HEK293 (cell line): Measurements from ENCODE around the gene B4GALT6.

ENCODE experiments used
- CTCF ChIA-PET: fragments of 350-600 bp; formaldehyde crosslinking; extraction: SDS; loops from one replicate; lab custom pipeline; 2021; ENCODE audit warnings: antibody characterized with exemption; lab: Yijun Ruan, JAX
- POLR2A ChIA-PET: fragments of 300-600 bp; formaldehyde crosslinking; extraction: SDS; loops from one replicate; lab custom pipeline; 2020; ENCODE audit warnings: antibody characterized with exemption, inconsistent platforms; lab: Yijun Ruan, JAX
- H3K27ac ChIP-seq: fragments of 200-500 bp; sonication (Bioruptor generic); 2 replicates; pipeline ENCODE4 v1.5.1; 2014; ENCODE audit warnings: low read depth, low read length, control low read depth, inconsistent platforms; ENCODE audit errors: extremely low read depth
- H3K36me3 ChIP-seq, 2 experiments: fragments of 200-500 bp in 1 of 2; sonication (Bioruptor generic) in 1 of 2; 1 replicate in 1 of 2; 2 replicates in 1 of 2; pipeline ENCODE4 v1.5.1; 2014 to 2017; ENCODE audit warnings: inconsistent platforms in 2 of 2, low read length in 2 of 2; ENCODE audit not compliant: control insufficient read depth in 2 of 2, insufficient read depth in 1 of 2
- H3K4me1 ChIP-seq: fragments of 200-500 bp; sonication (Bioruptor generic); 2 replicates; pipeline ENCODE4 v1.5.1; 2014; ENCODE audit warnings: mild to moderate bottlenecking, low read length, inconsistent platforms; ENCODE audit not compliant: control insufficient read depth, insufficient read depth
- H3K4me3 ChIP-seq: 2 replicates; pipeline ENCODE4 v1.5.1; 2011; ENCODE audit warnings: low read depth, mild to moderate bottlenecking, control low read depth, low read length, moderate library complexity
- H3K9me3 ChIP-seq: fragments of 200-500 bp; sonication (Bioruptor generic); 2 replicates; pipeline ENCODE4 v1.5.1; 2014; ENCODE audit warnings: low read depth, low read length, inconsistent platforms; ENCODE audit not compliant: control insufficient read depth, insufficient read depth
- KLF10 ChIP-seq: fragments of 450-650 bp; IDR thresholded peaks from 2 replicates; pipeline ENCODE4 v1.5.1; 2018; ENCODE audit warnings: missing biosample characterization, mild to moderate bottlenecking, missing genetic modification characterization
- TCF7L2 ChIP-seq: IDR thresholded peaks from 2 replicates; pipeline ENCODE4 v1.6.1; 2011; ENCODE audit warnings: low read depth, mild to moderate bottlenecking, inconsistent platforms, low read length, moderate library complexity, borderline replicate concordance
- ZFP37 ChIP-seq: fragments of 450-650 bp; formaldehyde crosslinking; IDR thresholded peaks from 2 replicates; pipeline ENCODE4 v1.5.1; 2016; ENCODE audit warnings: missing biosample characterization, missing genetic modification characterization
- ZNF274 ChIP-seq, 2 experiments: fragments of 200-500 bp in 1 of 2; fragments of 450-650 bp in 1 of 2; sonication (Bioruptor generic) in 1 of 2; formaldehyde crosslinking in 1 of 2; IDR thresholded peaks; 2 replicates each; pipeline versions ENCODE4 v1.5.1 to v1.6.1; 2014 to 2016; ENCODE audit warnings: borderline replicate concordance in 1 of 2, inconsistent platforms in 1 of 2, low read length in 1 of 2, missing biosample characterization in 1 of 2, missing genetic modification characterization in 1 of 2
- ZNF48 ChIP-seq: fragments of 450-650 bp; formaldehyde crosslinking; IDR thresholded peaks from 2 replicates; pipeline ENCODE4 v1.5.1; 2016; ENCODE audit warnings: missing biosample characterization, missing genetic modification characterization
- ZNF610 ChIP-seq: fragments of 450-650 bp; formaldehyde crosslinking; IDR thresholded peaks from 2 replicates; pipeline ENCODE4 v1.5.1; 2016; ENCODE audit warnings: missing biosample characterization, missing genetic modification characterization, borderline replicate concordance
- ZNF677 ChIP-seq: fragments of 450-650 bp; IDR thresholded peaks from 2 replicates; pipeline ENCODE4 v1.5.0; 2018; ENCODE audit warnings: missing biosample characterization, mild to moderate bottlenecking, missing genetic modification characterization, moderate library complexity
- ZNF837 ChIP-seq: fragments of 450-650 bp; formaldehyde crosslinking; IDR thresholded peaks from 2 replicates; pipeline ENCODE4 v1.5.1; 2016; ENCODE audit warnings: missing biosample characterization, missing genetic modification characterization
- ZXDB ChIP-seq: fragments of 450-650 bp; formaldehyde crosslinking; IDR thresholded peaks from 2 replicates; pipeline ENCODE4 v1.5.1; 2016; ENCODE audit warnings: missing biosample characterization, missing genetic modification characterization
- TF ChIP-seq, protein P1 (sequence below): fragments of 450-650 bp; formaldehyde crosslinking; IDR thresholded peaks from 2 replicates; pipeline ENCODE4 v1.5.1; 2016; ENCODE audit warnings: missing biosample characterization, missing genetic modification characterization
- TF ChIP-seq, protein P2 (sequence below): fragments of 450-650 bp; formaldehyde crosslinking; IDR thresholded peaks from 2 replicates; pipeline ENCODE4 v1.5.1; 2016; ENCODE audit warnings: missing biosample characterization, missing genetic modification characterization
- TF ChIP-seq, protein P3 (sequence below): fragments of 450-650 bp; formaldehyde crosslinking; IDR thresholded peaks from 2 replicates; pipeline ENCODE4 v1.5.1; 2016; ENCODE audit warnings: missing biosample characterization, missing genetic modification characterization
- TF ChIP-seq, protein P4 (sequence below): fragments of 450-650 bp; formaldehyde crosslinking; IDR thresholded peaks from 2 replicates; pipeline ENCODE4 v1.5.1; 2016; ENCODE audit warnings: missing biosample characterization, missing genetic modification characterization
- TF ChIP-seq, protein P5 (sequence below): fragments of 450-650 bp; IDR thresholded peaks from 2 replicates; pipeline ENCODE4 v1.5.1; 2018; ENCODE audit warnings: missing biosample characterization, mild to moderate bottlenecking, missing genetic modification characterization

B4GALT6 gene

DNA sequence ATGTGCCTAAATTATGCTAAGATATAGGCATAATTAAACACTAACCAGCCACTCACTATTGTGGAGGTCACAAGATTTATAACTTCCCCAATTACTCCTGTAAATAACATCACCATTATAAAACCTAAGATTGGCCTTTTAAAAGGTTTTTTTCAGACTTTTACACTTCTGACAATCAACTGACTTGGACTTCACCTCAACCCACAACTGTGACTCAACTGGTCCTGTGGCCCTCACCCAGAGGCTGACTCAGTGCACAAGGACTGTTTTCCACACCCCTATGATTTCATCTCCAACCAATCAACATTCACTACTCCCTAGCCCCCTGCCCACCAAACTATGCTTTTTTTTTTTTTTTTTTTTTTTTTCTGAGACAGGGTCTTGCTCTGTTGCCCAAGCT lies 81.1 kb downstream of the B4GALT6 start:
- POLR2A ChIA-PET: no interaction called here
- Histone ChIP-seq H3K36me3 (no peaks in the 10 kb centered on the region), H3K4me1 (no peaks in the 10 kb centered on the region), H3K9me3 (no peaks in the 10 kb centered on the region), H3K27ac (no peak overlapping the region), H3K4me3 (no peak overlapping the region)
- TF ChIP-seq ZXDB: no peak
- TF ChIP-seq, protein P1, sequence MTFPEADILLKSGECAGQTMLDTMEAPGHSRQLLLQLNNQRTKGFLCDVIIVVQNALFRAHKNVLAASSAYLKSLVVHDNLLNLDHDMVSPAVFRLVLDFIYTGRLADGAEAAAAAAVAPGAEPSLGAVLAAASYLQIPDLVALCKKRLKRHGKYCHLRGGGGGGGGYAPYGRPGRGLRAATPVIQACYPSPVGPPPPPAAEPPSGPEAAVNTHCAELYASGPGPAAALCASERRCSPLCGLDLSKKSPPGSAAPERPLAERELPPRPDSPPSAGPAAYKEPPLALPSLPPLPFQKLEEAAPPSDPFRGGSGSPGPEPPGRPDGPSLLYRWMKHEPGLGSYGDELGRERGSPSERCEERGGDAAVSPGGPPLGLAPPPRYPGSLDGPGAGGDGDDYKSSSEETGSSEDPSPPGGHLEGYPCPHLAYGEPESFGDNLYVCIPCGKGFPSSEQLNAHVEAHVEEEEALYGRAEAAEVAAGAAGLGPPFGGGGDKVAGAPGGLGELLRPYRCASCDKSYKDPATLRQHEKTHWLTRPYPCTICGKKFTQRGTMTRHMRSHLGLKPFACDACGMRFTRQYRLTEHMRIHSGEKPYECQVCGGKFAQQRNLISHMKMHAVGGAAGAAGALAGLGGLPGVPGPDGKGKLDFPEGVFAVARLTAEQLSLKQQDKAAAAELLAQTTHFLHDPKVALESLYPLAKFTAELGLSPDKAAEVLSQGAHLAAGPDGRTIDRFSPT: no peak
- no peak for TF ChIP-seq ZNF837 (tag by site-specific recombination)
- TF ChIP-seq KLF10 (tag by site-specific recombination): no peak
- TF ChIP-seq, protein P2, sequence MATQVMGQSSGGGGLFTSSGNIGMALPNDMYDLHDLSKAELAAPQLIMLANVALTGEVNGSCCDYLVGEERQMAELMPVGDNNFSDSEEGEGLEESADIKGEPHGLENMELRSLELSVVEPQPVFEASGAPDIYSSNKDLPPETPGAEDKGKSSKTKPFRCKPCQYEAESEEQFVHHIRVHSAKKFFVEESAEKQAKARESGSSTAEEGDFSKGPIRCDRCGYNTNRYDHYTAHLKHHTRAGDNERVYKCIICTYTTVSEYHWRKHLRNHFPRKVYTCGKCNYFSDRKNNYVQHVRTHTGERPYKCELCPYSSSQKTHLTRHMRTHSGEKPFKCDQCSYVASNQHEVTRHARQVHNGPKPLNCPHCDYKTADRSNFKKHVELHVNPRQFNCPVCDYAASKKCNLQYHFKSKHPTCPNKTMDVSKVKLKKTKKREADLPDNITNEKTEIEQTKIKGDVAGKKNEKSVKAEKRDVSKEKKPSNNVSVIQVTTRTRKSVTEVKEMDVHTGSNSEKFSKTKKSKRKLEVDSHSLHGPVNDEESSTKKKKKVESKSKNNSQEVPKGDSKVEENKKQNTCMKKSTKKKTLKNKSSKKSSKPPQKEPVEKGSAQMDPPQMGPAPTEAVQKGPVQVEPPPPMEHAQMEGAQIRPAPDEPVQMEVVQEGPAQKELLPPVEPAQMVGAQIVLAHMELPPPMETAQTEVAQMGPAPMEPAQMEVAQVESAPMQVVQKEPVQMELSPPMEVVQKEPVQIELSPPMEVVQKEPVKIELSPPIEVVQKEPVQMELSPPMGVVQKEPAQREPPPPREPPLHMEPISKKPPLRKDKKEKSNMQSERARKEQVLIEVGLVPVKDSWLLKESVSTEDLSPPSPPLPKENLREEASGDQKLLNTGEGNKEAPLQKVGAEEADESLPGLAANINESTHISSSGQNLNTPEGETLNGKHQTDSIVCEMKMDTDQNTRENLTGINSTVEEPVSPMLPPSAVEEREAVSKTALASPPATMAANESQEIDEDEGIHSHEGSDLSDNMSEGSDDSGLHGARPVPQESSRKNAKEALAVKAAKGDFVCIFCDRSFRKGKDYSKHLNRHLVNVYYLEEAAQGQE (tag by site-specific recombination): no peak
- no peak for TF ChIP-seq TCF7L2
- TF ChIP-seq ZNF274 (IDR thresholded peaks at IDR 0.05; ENCODE audit: low read length): no peak
- TF ChIP-seq ZNF274 (tag by site-specific recombination; IDR thresholded peaks at IDR 0.05; ENCODE audit: borderline replicate concordance): no peak
- CTCF ChIA-PET: interaction anchor here (0.8 kb wide), 1 partner anchor 17 kb away, joined by 3 read pairs; no protein-coding TSS in a partner anchor

DNA sequence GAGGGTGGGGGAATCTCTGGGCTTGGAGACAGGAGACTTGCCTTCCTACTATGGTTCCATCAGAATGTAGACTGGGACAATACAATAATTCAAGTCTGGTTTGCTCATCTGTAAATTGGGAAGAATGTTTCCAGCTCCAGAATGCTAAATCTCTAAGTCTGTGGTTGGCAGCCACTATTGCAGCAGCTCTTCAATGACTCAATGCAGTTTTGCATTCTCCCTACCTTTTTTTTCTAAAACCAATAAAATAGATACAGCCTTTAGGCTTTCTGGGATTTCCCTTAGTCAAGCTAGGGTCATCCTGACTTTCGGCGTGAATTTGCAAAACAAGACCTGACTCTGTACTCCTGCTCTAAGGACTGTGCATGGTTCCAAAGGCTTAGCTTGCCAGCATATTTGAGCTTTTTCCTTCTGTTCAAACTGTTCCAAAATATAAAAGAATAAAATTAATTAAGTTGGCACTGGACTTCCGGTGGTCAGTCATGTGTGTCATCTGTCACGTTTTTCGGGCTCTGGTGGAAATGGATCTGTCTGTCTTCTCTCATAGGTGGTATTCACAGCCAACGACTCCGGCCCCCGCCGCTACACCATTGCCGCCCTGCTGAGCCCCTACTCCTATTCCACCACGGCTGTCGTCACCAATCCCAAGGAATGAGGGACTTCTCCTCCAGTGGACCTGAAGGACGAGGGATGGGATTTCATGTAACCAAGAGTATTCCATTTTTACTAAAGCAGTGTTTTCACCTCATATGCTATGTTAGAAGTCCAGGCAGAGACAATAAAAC lies 86.2 kb downstream of the B4GALT6 start:
- Histone ChIP-seq H3K36me3 (no peaks in the 10 kb centered on the region), H3K27ac (no peak overlapping the region), H3K4me3 (no peak overlapping the region), H3K9me3 (no peaks in the 10 kb centered on the region), H3K4me1 (no peaks in the 10 kb centered on the region)
- ChIA-PET CTCF (interaction anchor here (0.6 to 1.4 kb wide), 2 partner anchors 12 to 137 kb away, joined by 3 to 4 read pairs; no protein-coding TSS in a partner anchor), POLR2A (no interaction called here)
- TF ChIP-seq ZNF677 (tag by site-specific recombination): no peak
- TF ChIP-seq, protein P3, sequence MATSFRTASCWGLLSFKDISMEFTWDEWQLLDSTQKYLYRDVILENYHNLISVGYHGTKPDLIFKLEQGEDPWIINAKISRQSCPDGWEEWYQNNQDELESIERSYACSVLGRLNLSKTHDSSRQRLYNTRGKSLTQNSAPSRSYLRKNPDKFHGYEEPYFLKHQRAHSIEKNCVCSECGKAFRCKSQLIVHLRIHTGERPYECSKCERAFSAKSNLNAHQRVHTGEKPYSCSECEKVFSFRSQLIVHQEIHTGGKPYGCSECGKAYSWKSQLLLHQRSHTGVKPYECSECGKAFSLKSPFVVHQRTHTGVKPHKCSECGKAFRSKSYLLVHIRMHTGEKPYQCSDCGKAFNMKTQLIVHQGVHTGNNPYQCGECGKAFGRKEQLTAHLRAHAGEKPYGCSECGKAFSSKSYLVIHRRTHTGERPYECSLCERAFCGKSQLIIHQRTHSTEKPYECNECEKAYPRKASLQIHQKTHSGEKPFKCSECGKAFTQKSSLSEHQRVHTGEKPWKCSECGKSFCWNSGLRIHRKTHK (tag by site-specific recombination): no peak
- TF ChIP-seq ZFP37 (tag by site-specific recombination): no peak
- TF ChIP-seq, protein P4, sequence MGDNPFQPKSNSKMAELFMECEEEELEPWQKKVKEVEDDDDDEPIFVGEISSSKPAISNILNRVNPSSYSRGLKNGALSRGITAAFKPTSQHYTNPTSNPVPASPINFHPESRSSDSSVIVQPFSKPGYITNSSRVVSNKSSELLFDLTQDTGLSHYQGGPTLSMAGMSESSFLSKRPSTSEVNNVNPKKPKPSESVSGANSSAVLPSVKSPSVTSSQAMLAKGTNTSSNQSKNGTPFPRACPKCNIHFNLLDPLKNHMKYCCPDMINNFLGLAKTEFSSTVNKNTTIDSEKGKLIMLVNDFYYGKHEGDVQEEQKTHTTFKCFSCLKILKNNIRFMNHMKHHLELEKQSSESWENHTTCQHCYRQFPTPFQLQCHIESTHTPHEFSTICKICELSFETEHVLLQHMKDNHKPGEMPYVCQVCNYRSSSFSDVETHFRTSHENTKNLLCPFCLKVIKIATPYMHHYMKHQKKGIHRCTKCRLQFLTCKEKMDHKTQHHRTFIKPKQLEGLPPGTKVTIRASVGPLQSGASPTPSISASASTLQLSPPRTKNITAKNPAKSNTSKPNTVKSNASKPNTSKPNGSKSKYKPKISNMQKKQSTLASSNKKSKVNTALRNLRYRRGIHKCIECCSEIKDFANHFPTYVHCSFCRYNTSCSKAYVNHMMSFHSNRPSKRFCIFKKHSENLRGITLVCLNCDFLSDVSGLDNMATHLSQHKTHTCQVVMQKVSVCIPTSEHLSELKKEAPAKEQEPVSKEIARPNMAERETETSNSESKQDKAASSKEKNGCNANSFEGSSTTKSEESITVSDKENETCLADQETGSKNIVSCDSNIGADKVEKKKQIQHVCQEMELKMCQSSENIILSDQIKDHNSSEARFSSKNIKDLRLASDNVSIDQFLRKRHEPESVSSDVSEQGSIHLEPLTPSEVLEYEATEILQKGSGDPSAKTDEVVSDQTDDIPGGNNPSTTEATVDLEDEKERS (tag by site-specific recombination): no peak
- no peak for TF ChIP-seq ZNF48 (tag by site-specific recombination)
- TF ChIP-seq, protein P5, sequence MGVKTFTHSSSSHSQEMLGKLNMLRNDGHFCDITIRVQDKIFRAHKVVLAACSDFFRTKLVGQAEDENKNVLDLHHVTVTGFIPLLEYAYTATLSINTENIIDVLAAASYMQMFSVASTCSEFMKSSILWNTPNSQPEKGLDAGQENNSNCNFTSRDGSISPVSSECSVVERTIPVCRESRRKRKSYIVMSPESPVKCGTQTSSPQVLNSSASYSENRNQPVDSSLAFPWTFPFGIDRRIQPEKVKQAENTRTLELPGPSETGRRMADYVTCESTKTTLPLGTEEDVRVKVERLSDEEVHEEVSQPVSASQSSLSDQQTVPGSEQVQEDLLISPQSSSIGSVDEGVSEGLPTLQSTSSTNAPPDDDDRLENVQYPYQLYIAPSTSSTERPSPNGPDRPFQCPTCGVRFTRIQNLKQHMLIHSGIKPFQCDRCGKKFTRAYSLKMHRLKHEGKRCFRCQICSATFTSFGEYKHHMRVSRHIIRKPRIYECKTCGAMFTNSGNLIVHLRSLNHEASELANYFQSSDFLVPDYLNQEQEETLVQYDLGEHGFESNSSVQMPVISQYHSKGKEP (tag by site-specific recombination): no peak
- no peak for TF ChIP-seq ZNF610
